Spleen (tissue), 7 donors: ENCODE results near the gene RDH12.

Source experiments
- CTCF ChIP-seq, 11 experiments: fragments of 200-600 bp in 7 of 11; fragments of 450-650 bp in 4 of 11; sonication (generic) in 4 of 11; IDR thresholded peaks in 8 of 11; conservative IDR thresholded peaks in 3 of 11; 1 replicate in 7 of 11; 2 replicates in 4 of 11; pipeline versions ENCODE4 v1.4.0 to v1.8.0; 2016 to 2021; ENCODE audit warnings: antibody characterized with exemption in 11 of 11, inconsistent platforms in 4 of 11, mild to moderate bottlenecking in 1 of 11
- POLR2A ChIP-seq, 3 donors: fragments of 450-650 bp; IDR thresholded peaks; one replicate each; pipeline ENCODE4 v1.5.1; 2017; ENCODE audit warnings: antibody characterized with exemption in 3 of 3, mild to moderate bottlenecking in 1 of 3
- POLR2AphosphoS5 ChIP-seq, 3 donors: sonication (generic); formaldehyde crosslinking; IDR thresholded peaks; one replicate each; pipeline ENCODE4 v1.5.1; 2017; ENCODE audit warnings: antibody characterized with exemption in 3 of 3
- donor health status: DM: no; HTN: no; CAD: no; lungs with moderate emphysema.
- donor health status: DM: no; HTN: no; CAD: no.
- donor health status: DM: no; HTN: no; CAD: no.

GRCh38 chr14:67668559-67668958 is 33.1 kb upstream of the RDH12 start:
- no peak for TF ChIP-seq CTCF (IDR thresholded peaks at IDR 0.05 in 8 of 11, conservative IDR thresholded peaks at IDR 0.05 in 3 of 11)
- TF ChIP-seq POLR2AphosphoS5 (IDR thresholded peaks at IDR 0.05) = no peak
- TF ChIP-seq POLR2A (IDR thresholded peaks at IDR 0.05) = no peak
